ENCODE data around the gene KLHL6. TPM values are rescaled to one million over a fixed set of nuclear protein-coding genes. Genes with fewer than 3 reads are reported as not detected.

KLHL6 gene
- total RNA-seq, 2 donors from 2014 or later: 0.33 to 0.40 TPM

DNA sequence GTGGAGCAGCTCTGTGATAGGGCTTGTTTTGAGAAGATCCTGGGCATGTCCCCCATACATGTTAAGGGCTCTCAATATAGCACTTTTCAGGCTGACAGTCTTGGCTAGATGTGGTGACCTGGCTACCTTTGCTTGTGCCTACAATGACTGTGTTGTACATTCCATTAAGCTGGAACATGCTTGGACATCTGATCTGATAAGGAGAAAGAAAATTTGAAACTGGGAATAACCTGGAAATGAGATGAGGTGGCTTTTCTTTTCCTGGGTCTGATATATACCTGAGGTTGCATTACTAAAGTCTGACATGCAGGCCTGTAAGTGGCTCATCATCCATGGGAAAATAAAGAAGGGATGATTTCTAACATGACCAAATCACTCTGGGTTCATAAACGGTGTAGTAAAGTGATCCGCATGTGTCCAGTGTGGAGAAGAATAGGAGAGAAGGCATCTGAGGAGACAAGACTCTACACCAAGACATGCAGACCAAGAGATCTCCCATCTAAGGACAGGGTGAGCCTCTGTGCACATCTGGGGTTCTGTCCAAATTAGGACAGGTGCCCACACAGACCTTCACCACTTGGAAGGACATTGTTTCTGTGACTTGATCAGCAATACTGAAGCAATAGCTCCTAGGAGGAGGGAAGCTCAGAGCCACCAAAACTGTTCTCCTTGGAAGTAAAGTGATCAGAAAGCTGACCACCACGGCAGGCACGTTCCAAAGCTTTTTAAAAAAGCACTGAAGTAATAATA, 62.0 kb downstream of the KLHL6 start:
- H3K27ac ChIP-seq (ENCODE audit: low read depth, low read length): no peak overlapping the region
- no peaks in the 10 kb centered on the region for H3K36me3 ChIP-seq (ENCODE audit: control insufficient read depth, insufficient read depth, low read length)
- no peak overlapping the region for H3K4me3 Mint-ChIP-seq
- DNase-seq: peak; percentile 30
- no peak overlapping the region for H3K9ac ChIP-seq (ENCODE audit: extremely low read depth, low read length, poor library complexity, severe bottlenecking)
- H3K9me3 Mint-ChIP-seq: no peaks in the 10 kb centered on the region
- H3K27me3 ChIP-seq (ENCODE audit: control insufficient read depth, insufficient read depth, low read length, poor library complexity, severe bottlenecking): no peaks in the 10 kb centered on the region
- WGBS, 2 experiments (ENCODE audit: insufficient coverage in 1 of 2, insufficient read length in 1 of 2): 91 to 92% methylated on average over 2 to 4 of the region's 4 CpGs
- no peaks in the 10 kb centered on the region for H3K9me3 ChIP-seq (ENCODE audit: control insufficient read depth, low read length)
- H3K27me3 Mint-ChIP-seq (ENCODE audit: insufficient read depth): peaks cover 2% of the 10 kb centered on the region
- TF ChIP-seq, protein P1, sequence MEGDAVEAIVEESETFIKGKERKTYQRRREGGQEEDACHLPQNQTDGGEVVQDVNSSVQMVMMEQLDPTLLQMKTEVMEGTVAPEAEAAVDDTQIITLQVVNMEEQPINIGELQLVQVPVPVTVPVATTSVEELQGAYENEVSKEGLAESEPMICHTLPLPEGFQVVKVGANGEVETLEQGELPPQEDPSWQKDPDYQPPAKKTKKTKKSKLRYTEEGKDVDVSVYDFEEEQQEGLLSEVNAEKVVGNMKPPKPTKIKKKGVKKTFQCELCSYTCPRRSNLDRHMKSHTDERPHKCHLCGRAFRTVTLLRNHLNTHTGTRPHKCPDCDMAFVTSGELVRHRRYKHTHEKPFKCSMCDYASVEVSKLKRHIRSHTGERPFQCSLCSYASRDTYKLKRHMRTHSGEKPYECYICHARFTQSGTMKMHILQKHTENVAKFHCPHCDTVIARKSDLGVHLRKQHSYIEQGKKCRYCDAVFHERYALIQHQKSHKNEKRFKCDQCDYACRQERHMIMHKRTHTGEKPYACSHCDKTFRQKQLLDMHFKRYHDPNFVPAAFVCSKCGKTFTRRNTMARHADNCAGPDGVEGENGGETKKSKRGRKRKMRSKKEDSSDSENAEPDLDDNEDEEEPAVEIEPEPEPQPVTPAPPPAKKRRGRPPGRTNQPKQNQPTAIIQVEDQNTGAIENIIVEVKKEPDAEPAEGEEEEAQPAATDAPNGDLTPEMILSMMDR (conservative IDR thresholded peaks at IDR 0.05): no peak
- H3K36me3 Mint-ChIP-seq (ENCODE audit: low read depth): no peaks in the 10 kb centered on the region
- H3K4me1 Mint-ChIP-seq: no peaks in the 10 kb centered on the region
- no peak overlapping the region for H3K27ac Mint-ChIP-seq
- H3K4me1 ChIP-seq (ENCODE audit: control insufficient read depth, insufficient read depth, low read length): no peaks in the 10 kb centered on the region
- H3K4me3 ChIP-seq (ENCODE audit: low read length): no peak overlapping the region

DNA sequence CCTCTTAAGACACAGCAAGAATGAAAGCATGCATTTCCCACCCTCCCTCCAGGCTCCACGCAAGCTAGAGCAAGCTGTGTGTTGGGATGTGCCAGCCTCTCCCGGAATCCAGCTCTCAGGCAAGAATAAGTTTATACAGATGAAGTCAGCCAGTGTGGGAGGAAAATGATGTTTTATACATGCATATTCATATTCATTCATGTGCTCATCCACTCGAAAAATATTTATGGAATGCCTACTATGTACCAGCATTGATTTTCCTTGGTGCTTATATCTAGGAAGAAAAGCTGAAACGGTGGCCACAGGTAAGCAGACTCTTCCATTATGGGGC, 62.7 kb downstream of the KLHL6 start:
- no peaks in the 10 kb centered on the region for H3K9me3 Mint-ChIP-seq
- WGBS, 2 experiments (ENCODE audit: insufficient coverage in 1 of 2, insufficient read length in 1 of 2): 88 to 90% methylated on average over 1 to 4 of the region's 4 CpGs
- Histone ChIP-seq H3K9me3 (ENCODE audit: control insufficient read depth, low read length) (no peaks in the 10 kb centered on the region), H3K27me3 (ENCODE audit: control insufficient read depth, insufficient read depth, low read length, poor library complexity, severe bottlenecking) (no peaks in the 10 kb centered on the region), H3K27ac (ENCODE audit: low read depth, low read length) (no peak overlapping the region), H3K4me1 (ENCODE audit: control insufficient read depth, insufficient read depth, low read length) (no peaks in the 10 kb centered on the region), H3K4me3 (ENCODE audit: low read length) (no peak overlapping the region), H3K9ac (ENCODE audit: extremely low read depth, low read length, poor library complexity, severe bottlenecking) (no peak overlapping the region), H3K36me3 (ENCODE audit: control insufficient read depth, insufficient read depth, low read length) (no peaks in the 10 kb centered on the region)
- H3K4me3 Mint-ChIP-seq: no peak overlapping the region
- TF ChIP-seq, protein P1 (conservative IDR thresholded peaks at IDR 0.05): no peak
- DNase-seq: no peak
- H3K27me3 Mint-ChIP-seq (ENCODE audit: insufficient read depth): peaks cover 2% of the 10 kb centered on the region
- no peaks in the 10 kb centered on the region for H3K36me3 Mint-ChIP-seq (ENCODE audit: low read depth)
- no peaks in the 10 kb centered on the region for H3K4me1 Mint-ChIP-seq
- H3K27ac Mint-ChIP-seq: no peak overlapping the region

DNA sequence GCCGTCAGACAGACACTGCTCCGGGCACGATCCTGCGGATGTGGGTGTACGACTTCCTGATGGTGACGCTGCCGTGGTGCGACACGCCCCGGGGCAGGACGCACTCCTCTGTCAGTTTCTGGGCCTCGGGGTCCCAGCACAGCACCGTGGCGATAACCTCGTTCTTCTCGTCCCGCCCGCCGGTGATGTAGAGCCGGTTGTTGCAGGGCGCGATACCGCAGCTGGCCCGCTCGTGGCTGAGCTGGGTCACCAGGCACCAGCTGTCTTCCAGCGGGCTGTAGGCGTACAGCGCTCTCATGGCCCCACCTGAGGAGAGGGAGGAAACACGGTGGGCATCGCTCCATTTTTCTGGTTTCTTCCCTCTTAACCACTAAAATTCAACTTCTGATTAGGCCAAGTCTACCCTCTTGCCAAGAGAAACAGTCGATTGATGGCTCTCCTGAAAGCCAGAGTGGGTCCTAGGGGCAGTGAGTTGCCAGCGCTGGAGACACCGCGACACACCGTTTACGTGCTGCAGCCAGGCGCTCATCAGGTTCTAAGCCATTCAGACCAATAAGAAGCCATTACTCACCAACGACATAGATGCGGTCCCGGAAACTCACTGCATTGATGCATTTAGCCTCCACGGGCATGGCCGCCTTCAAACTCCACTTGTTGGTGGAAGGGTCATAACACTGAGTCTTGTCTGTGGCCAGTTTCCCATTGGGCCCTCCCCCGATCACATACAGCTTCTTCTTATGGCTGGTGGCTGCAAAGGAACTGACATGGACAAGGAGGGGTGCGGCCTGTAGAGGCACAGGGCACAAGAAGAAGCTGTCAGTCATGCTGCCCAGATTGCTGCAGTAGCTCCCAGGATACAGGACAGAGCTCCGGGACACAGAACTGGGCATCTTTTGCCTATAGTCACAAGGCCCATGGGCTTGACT, 63.3 kb downstream of the KLHL6 start:
- H3K36me3 ChIP-seq (ENCODE audit: control insufficient read depth, insufficient read depth, low read length): no peaks in the 10 kb centered on the region
- H3K27me3 ChIP-seq (ENCODE audit: control insufficient read depth, insufficient read depth, low read length, poor library complexity, severe bottlenecking): no peaks in the 10 kb centered on the region
- H3K9ac ChIP-seq (ENCODE audit: extremely low read depth, low read length, poor library complexity, severe bottlenecking): no peak overlapping the region
- no peaks in the 10 kb centered on the region for H3K36me3 Mint-ChIP-seq (ENCODE audit: low read depth)
- H3K4me1 Mint-ChIP-seq: peaks cover under 1% of the 10 kb centered on the region
- H3K27ac ChIP-seq (ENCODE audit: low read depth, low read length): no peak overlapping the region
- no peaks in the 10 kb centered on the region for H3K9me3 Mint-ChIP-seq
- no peak overlapping the region for H3K4me3 ChIP-seq (ENCODE audit: low read length)
- H3K4me1 ChIP-seq (ENCODE audit: control insufficient read depth, insufficient read depth, low read length): peaks cover under 1% of the 10 kb centered on the region
- peaks cover 2% of the 10 kb centered on the region for H3K27me3 Mint-ChIP-seq (ENCODE audit: insufficient read depth)
- no peak overlapping the region for H3K4me3 Mint-ChIP-seq
- peak; percentile 44 for DNase-seq
- WGBS, 2 experiments (ENCODE audit: insufficient coverage in 1 of 2, insufficient read length in 1 of 2): 96 to 97% methylated on average over 30 to 45 of the region's 45 CpGs
- no peaks in the 10 kb centered on the region for H3K9me3 ChIP-seq (ENCODE audit: control insufficient read depth, low read length)
- TF ChIP-seq, protein P1 (conservative IDR thresholded peaks at IDR 0.05): no peak
- H3K27ac Mint-ChIP-seq: no peak overlapping the region
